Measurements from ENCODE around the gene PRPH2. TPM values are rescaled to one million over a fixed set of nuclear protein-coding genes. Genes with fewer than 3 reads are reported as not detected.
"Not testable (repeated sequence)": the region's sequence is repeated elsewhere in the genome, so short reads cannot be mapped to it uniquely, and the experiment has no call there.

The PRPH2 gene
- total RNA-seq, 1 donor from 2014 or later = 0.68 TPM

DNA sequence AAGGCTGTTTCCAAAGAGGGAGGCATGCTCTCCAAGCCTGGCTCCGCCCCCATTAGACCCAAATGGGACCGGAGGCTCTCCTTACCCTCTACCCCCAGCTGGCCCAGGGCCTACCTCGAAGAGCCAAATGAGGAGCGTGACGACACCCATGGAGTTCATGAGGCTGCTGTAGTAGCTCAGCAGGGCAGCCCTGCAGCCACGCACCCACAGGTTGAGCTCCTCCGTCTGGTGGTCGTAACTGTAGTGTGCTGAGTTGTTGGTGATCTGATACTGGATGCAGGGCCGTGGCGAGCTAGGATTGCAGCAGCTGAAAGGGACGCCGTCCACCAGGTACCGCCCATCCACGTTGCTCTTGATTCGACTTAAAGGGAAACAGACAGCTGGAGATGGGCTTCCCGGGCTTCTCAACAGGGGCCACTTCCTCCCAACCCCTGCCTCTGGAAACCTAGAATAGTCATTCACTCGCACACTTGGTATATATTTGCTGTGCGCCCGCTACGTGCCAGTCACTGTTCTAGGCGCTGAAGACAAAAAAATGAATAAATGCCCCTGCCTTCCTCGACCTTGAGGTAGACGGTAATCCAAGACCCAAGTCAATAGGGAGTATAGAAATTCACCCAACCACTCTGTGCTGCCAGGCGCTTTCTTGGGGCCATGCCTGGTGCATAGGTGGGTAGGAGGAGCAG lies 18.0 kb downstream of the PRPH2 start:
- no peaks in the 10 kb centered on the region for H3K36me3 ChIP-seq
- intact Hi-C loops (cut with DNase I) = no loop called here
- no peak overlapping the region for H3K4me3 ChIP-seq
- H3K27ac ChIP-seq = no peak overlapping the region
- TF ChIP-seq, protein P1, sequence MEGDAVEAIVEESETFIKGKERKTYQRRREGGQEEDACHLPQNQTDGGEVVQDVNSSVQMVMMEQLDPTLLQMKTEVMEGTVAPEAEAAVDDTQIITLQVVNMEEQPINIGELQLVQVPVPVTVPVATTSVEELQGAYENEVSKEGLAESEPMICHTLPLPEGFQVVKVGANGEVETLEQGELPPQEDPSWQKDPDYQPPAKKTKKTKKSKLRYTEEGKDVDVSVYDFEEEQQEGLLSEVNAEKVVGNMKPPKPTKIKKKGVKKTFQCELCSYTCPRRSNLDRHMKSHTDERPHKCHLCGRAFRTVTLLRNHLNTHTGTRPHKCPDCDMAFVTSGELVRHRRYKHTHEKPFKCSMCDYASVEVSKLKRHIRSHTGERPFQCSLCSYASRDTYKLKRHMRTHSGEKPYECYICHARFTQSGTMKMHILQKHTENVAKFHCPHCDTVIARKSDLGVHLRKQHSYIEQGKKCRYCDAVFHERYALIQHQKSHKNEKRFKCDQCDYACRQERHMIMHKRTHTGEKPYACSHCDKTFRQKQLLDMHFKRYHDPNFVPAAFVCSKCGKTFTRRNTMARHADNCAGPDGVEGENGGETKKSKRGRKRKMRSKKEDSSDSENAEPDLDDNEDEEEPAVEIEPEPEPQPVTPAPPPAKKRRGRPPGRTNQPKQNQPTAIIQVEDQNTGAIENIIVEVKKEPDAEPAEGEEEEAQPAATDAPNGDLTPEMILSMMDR (IDR thresholded peaks at IDR 0.05) = no peak
- H3K4me1 ChIP-seq = no peaks in the 10 kb centered on the region
- ATAC-seq (no peak), DNase-seq (no peak)
- H3K27me3 ChIP-seq (ENCODE audit: low read depth) = no peaks in the 10 kb centered on the region
- H3K9me3 ChIP-seq = no peaks in the 10 kb centered on the region

DNA sequence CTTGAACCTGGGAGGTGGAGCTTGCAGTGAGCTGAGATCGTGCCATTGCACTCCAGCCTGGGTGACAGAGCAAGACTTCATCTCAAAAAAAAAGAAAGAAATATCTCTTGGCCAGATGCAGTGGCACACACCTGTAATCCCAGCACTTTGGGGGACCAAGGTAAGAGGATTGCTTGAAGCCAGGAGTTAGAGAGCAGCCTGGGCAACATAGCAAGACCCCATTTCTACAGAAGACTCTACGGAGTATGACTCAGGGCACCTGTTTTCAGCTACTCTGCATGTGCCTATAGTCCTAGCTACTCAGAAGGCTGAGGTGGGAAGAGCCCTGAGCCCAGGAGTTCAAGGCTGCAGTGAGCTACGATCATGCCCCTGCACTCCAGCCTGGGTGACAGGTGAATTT lies 19.6 kb downstream of the PRPH2 start:
- H3K27me3 ChIP-seq (ENCODE audit: low read depth); H3K27ac ChIP-seq; H3K36me3 ChIP-seq; ATAC-seq; H3K4me1 ChIP-seq; DNase-seq; H3K9me3 ChIP-seq; intact Hi-C loops (cut with DNase I); H3K4me3 ChIP-seq: not testable (repeated sequence)

DNA sequence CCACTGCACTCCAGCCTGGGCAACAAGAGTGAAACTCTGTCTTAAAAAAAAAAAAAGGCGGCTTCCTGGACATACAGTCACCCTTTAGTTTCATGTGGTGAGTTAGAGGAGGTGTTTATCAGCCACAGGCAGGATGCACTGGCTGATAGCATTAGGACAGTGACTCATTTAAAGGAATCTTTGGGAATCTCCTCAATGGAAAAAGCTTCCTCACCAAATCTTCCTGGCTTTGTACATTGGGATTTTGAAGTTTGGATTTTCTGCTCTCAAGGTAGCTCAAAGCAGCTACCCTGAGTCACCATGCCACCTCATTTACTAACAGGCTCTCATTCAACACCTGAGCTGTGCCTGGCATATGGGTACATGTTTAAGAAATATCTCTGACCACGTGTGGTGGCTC lies 20.2 kb downstream of the PRPH2 start:
- DNase-seq (no peak), ATAC-seq (no peak)
- intact Hi-C loops (cut with DNase I) = no loop called here
- Histone ChIP-seq H3K9me3 (no peaks in the 10 kb centered on the region), H3K27me3 (ENCODE audit: low read depth) (no peaks in the 10 kb centered on the region), H3K4me3 (no peak overlapping the region), H3K36me3 (no peaks in the 10 kb centered on the region), H3K4me1 (no peaks in the 10 kb centered on the region), H3K27ac (no peak overlapping the region)
- TF ChIP-seq, protein P1 (IDR thresholded peaks at IDR 0.05) = no peak

DNA sequence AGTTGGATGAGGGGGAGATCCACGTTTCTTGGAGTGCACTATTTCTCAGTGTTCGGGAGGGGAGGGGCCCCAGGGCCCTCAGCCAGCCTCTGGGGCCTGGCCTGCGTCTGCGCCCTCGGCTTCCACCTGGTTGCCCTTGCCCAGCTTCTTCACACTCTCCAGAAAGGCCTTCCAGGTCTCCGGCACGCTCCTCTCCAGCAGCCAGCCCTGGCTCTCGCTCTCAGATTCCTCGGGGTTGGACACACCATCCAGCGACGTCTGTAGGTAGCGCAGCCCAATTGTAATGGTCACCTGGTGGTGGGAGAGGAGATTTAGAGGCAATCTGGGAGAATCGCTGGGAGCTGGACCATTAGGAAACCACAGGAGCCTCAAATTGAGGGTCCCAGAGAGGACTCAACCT lies 24.2 kb downstream of the PRPH2 start:
- Histone ChIP-seq H3K4me3 (no peak overlapping the region), H3K27ac (no peak overlapping the region), H3K4me1 (peaks cover 9% of the 10 kb centered on the region), H3K9me3 (no peaks in the 10 kb centered on the region), H3K36me3 (peaks cover 18% of the 10 kb centered on the region), H3K27me3 (ENCODE audit: low read depth) (no peaks in the 10 kb centered on the region)
- ATAC-seq (no peak), DNase-seq (no peak)
- TF ChIP-seq, protein P1 (IDR thresholded peaks at IDR 0.05) = no peak
- intact Hi-C loops (cut with DNase I) = no loop called here

DNA sequence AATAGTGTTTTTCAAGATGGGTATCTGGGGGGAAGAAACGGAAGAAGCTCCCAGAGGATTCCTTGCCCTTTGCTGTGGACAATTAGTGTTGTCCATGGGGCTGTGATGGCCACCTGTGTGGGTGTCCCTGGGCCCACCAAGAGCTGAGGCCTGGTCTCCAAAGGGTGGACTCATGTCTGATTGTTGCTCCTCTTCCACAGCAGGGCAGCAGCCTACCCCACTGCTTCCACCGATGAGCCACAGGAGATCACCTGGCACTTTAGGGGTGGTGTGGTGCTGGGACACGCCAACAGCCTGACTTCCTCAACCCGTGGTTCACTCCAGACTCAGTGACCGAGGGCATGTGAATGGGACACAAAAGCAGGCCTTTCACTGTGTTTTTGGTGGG lies 25.1 kb downstream of the PRPH2 start:
- H3K4me1 ChIP-seq = peaks cover 16% of the 10 kb centered on the region
- H3K27ac ChIP-seq = no peak overlapping the region
- TF ChIP-seq, protein P1 (IDR thresholded peaks at IDR 0.05) = no peak
- intact Hi-C loops (cut with DNase I) = no loop called here
- DNase-seq = no peak
- H3K27me3 ChIP-seq (ENCODE audit: low read depth) = no peaks in the 10 kb centered on the region
- ATAC-seq = no peak
- peaks cover 28% of the 10 kb centered on the region for H3K36me3 ChIP-seq
- H3K4me3 ChIP-seq = no peak overlapping the region
- H3K9me3 ChIP-seq = no peaks in the 10 kb centered on the region

DNA sequence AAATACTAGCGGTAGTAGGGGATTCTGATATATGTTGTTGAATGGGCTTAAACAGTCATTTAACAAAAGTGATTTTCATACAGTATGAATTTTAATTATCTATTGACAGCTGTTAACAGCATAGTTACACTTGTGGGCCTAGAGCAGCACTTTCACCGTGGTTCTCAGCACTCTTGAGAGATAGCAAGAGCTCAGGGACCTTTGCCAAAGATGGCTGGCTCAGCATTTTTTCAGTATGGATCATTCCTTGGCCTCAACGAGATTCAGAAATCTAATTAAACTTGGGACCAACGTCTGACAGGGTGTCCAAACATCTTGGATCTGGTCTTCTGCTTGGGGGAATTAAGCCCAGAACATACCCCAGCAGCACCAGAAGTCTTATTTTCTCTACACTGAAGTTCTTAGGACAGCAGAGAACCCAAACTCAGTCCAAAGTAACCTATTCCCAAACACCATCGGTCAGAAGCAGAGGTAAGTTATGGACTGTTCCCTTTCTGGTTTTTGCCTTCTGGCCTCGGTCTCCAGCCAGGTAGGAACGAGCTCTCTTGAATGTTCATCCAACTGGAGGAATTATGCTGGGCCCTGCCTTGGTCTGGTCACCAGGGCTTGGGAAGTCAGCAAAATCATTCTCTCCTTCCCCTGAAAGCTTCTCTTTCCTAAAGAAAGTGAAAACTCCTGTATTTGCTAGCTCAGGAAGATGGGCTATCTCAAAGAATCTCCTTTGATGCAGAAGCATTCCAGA lies 25.7 kb downstream of the PRPH2 start:
- TF ChIP-seq, protein P1 (IDR thresholded peaks at IDR 0.05) = no peak
- intact Hi-C loops (cut with DNase I) = no loop called here
- Histone ChIP-seq H3K27ac (no peak overlapping the region), H3K4me3 (no peak overlapping the region), H3K27me3 (ENCODE audit: low read depth) (no peaks in the 10 kb centered on the region), H3K9me3 (no peaks in the 10 kb centered on the region), H3K4me1 (peaks cover 16% of the 10 kb centered on the region), H3K36me3 (peaks cover 34% of the 10 kb centered on the region)
- DNase-seq = no peak
- no peak for ATAC-seq
